ENCODE results near the gene RPEL1.
"Not testable (repeated sequence)": the region's sequence is repeated elsewhere in the genome, so short reads cannot be mapped to it uniquely, and the experiment has no call there.

DNA sequence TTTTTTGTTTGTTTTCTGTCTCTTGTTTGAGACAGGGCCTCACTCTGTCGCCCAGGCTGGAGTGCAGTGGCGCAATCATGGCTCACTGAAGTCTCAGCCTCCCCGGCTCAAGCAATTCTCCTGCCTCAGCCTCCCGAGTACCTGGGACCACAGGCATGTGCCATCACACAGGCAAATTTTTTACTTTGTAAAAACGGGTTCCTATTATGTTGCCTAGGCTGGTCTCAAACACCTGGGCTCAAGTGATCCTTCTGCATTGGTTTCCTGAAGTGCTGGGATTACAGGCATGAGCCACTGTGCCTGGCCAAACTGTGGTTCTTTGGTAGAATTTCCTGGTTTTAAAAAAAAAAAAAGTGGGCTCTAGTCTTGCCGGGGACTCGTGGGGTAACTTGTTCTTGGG lies at the start of gene RPEL1:
- TF ChIP-seq, protein P1, sequence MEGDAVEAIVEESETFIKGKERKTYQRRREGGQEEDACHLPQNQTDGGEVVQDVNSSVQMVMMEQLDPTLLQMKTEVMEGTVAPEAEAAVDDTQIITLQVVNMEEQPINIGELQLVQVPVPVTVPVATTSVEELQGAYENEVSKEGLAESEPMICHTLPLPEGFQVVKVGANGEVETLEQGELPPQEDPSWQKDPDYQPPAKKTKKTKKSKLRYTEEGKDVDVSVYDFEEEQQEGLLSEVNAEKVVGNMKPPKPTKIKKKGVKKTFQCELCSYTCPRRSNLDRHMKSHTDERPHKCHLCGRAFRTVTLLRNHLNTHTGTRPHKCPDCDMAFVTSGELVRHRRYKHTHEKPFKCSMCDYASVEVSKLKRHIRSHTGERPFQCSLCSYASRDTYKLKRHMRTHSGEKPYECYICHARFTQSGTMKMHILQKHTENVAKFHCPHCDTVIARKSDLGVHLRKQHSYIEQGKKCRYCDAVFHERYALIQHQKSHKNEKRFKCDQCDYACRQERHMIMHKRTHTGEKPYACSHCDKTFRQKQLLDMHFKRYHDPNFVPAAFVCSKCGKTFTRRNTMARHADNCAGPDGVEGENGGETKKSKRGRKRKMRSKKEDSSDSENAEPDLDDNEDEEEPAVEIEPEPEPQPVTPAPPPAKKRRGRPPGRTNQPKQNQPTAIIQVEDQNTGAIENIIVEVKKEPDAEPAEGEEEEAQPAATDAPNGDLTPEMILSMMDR (IDR thresholded peaks at IDR 0.05) = not testable (repeated sequence)
- TF ChIP-seq POLR2A (IDR thresholded peaks at IDR 0.05) = not testable (repeated sequence)
